Smooth muscle cell (in vitro differentiated cells): ENCODE results near the gene ARHGAP31. TPM values are rescaled to one million over a fixed set of nuclear protein-coding genes. Genes with fewer than 3 reads are reported as not detected.

Experiments
- DNase-seq: peaks from one replicate; lab custom pipeline; 2025; ENCODE audit not compliant: unreplicated experiment; lab: John Stamatoyannopoulos, UW
- H2AFZ ChIP-seq: fragments of 200-600 bp; sonication (generic); 2 replicates; pipeline ENCODE4 v1.6.0; 2016; ENCODE audit warnings: antibody characterized with exemption, low read depth, mild to moderate bottlenecking
- H3F3A ChIP-seq: fragments of 200-600 bp; sonication (generic); 2 replicates; pipeline ENCODE4 v1.6.0; 2017; ENCODE audit warnings: antibody characterized with exemption, low read depth
- H3K27ac ChIP-seq: fragments of 200-600 bp; sonication (generic); 2 replicates; pipeline ENCODE4 v1.5.1; 2016; ENCODE audit warnings: low read depth, mild to moderate bottlenecking
- H3K27me3 ChIP-seq: fragments of 200-600 bp; sonication (generic); 2 replicates; pipeline ENCODE4 v1.6.1; 2016; ENCODE audit warnings: low read depth, mild to moderate bottlenecking
- H3K36me3 ChIP-seq: fragments of 200-600 bp; sonication (generic); 2 replicates; pipeline ENCODE4 v1.5.1; 2016; ENCODE audit warnings: low read depth
- H3K4me1 ChIP-seq: fragments of 200-600 bp; sonication (generic); 2 replicates; pipeline ENCODE4 v1.5.1; 2016; ENCODE audit warnings: low read depth
- H3K4me2 ChIP-seq: fragments of 200-600 bp; sonication (generic); 2 replicates; pipeline ENCODE4 v1.6.0; 2016; ENCODE audit warnings: mild to moderate bottlenecking
- H3K4me3 ChIP-seq: fragments of 200-600 bp; sonication (generic); 2 replicates; pipeline ENCODE4 v1.5.1; 2016; ENCODE audit warnings: mild to moderate bottlenecking
- H3K79me2 ChIP-seq: fragments of 200-600 bp; sonication (generic); 2 replicates; pipeline ENCODE4 v1.6.0; 2016; ENCODE audit warnings: low read depth, mild to moderate bottlenecking
- H3K9ac ChIP-seq: fragments of 200-600 bp; sonication (generic); 2 replicates; pipeline ENCODE4 v1.6.0; 2016; ENCODE audit warnings: low read depth
- H3K9me3 ChIP-seq: fragments of 200-600 bp; sonication (generic); replicated peaks from 2 replicates; pipeline ENCODE4 v1.5.1; 2016; ENCODE audit warnings: low read depth
- H4K20me1 ChIP-seq: fragments of 200-600 bp; sonication (generic); 2 replicates; pipeline ENCODE4 v1.6.0; 2016; ENCODE audit warnings: low read depth
- WGBS: methylation state at CpG from one replicate; pipeline ENCODE4 v1.1.7; 2016; ENCODE audit warnings: low lambda C conversion rate; 5-methylcytosine and 5-hydroxymethylcytosine counted together
- polyA plus RNA-seq: library from polyadenylated mRNA; unstranded; fragments of >200 nt; fragmentation: Nextera tagmentation; extraction: Ambion mirVana; gene quantifications from 2 replicates; pipeline ENCODE4 v1.2.1, GENCODE V29; 2016
- total RNA-seq: library from RNA; depleted of rRNA; stranded (reverse); fragments of >200 nt; gene quantifications from 2 replicates; pipeline ENCODE4 v1.2.3, GENCODE V29; 2014
- TF ChIP-seq, protein P1 (sequence below): fragments of 200-600 bp; sonication (generic); IDR thresholded peaks from 2 replicates; pipeline ENCODE4 v1.5.1; 2017; ENCODE audit warnings: borderline replicate concordance, mild to moderate bottlenecking, antibody characterized with exemption; ENCODE audit not compliant: insufficient read depth, poor library complexity, severe bottlenecking

Gene ARHGAP31
- total and polyA plus RNA-seq, 2 experiments from 2014 or later = 6.1 to 10.9 TPM

DNA sequence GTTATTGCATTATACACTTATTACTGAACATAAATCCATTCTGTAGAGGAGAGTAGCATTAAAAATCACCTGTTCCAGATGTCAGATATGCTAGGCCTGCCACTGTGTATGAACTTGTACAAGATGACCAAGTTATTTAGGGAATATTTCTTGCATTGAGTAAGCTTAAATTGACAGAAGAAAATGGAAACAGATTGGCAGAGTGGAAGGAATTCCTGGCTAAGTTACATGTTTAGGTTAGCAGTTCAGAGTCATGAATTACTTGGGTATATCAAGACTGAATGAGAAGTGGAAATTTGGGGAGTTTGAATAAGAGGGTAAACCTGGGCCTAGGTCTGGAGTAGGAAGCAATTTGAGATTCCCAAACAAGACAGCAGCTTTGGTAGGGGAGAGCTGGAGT is 44.6 kb downstream of the ARHGAP31 start:
- no peaks in the 10 kb centered on the region for H3K9me3 ChIP-seq
- H3K4me1 ChIP-seq = no peaks in the 10 kb centered on the region
- no peak overlapping the region for H3K9ac ChIP-seq
- no peak overlapping the region for H3K27ac ChIP-seq
- no peaks in the 10 kb centered on the region for H3K27me3 ChIP-seq
- DNase-seq = no peak
- H3K79me2 ChIP-seq = peaks cover 6% of the 10 kb centered on the region
- no peak overlapping the region for H3K4me2 ChIP-seq
- H4K20me1 ChIP-seq = no peaks in the 10 kb centered on the region
- no peaks in the 10 kb centered on the region for H3F3A ChIP-seq
- H2AFZ ChIP-seq = no peak overlapping the region
- H3K36me3 ChIP-seq = no peaks in the 10 kb centered on the region
- no peak overlapping the region for H3K4me3 ChIP-seq
- TF ChIP-seq, protein P1, sequence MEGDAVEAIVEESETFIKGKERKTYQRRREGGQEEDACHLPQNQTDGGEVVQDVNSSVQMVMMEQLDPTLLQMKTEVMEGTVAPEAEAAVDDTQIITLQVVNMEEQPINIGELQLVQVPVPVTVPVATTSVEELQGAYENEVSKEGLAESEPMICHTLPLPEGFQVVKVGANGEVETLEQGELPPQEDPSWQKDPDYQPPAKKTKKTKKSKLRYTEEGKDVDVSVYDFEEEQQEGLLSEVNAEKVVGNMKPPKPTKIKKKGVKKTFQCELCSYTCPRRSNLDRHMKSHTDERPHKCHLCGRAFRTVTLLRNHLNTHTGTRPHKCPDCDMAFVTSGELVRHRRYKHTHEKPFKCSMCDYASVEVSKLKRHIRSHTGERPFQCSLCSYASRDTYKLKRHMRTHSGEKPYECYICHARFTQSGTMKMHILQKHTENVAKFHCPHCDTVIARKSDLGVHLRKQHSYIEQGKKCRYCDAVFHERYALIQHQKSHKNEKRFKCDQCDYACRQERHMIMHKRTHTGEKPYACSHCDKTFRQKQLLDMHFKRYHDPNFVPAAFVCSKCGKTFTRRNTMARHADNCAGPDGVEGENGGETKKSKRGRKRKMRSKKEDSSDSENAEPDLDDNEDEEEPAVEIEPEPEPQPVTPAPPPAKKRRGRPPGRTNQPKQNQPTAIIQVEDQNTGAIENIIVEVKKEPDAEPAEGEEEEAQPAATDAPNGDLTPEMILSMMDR = no peak

DNA sequence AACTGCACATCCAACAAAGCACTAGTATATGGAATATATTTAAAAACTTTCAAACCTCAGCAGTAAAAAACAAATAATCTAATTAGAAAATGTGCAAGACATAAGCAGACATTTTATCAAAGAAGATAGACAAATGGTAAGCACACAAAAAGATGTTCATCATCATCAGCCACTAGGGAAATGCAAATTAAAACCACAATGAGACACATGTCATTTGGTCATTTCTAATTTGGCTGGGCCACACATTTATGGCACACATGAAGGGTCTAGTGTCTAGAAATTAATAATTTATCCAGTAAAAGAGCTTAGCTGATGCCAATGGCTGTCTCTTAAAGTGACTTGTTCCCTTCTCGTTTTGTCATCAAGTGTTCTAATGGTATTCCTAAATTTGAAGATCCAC is 45.8 kb downstream of the ARHGAP31 start:
- no peaks in the 10 kb centered on the region for H3K4me1 ChIP-seq
- H2AFZ ChIP-seq = no peak overlapping the region
- no peaks in the 10 kb centered on the region for H3K9me3 ChIP-seq
- H3K9ac ChIP-seq = no peak overlapping the region
- DNase-seq = no peak
- H3K4me3 ChIP-seq = no peak overlapping the region
- TF ChIP-seq, protein P1 = no peak
- H3K79me2 ChIP-seq = peaks cover 6% of the 10 kb centered on the region
- no peaks in the 10 kb centered on the region for H3K36me3 ChIP-seq
- no peaks in the 10 kb centered on the region for H3K27me3 ChIP-seq
- H3K4me2 ChIP-seq = no peak overlapping the region
- 96% methylated on average over 1 of the region's 1 CpG for WGBS
- H3K27ac ChIP-seq = no peak overlapping the region
- no peaks in the 10 kb centered on the region for H4K20me1 ChIP-seq
- H3F3A ChIP-seq = no peaks in the 10 kb centered on the region

- H3F3A ChIP-seq = no peaks in the 10 kb centered on the region
- no peaks in the 10 kb centered on the region for H3K4me1 ChIP-seq
- H3K4me2 ChIP-seq = no peak overlapping the region
- H3K27me3 ChIP-seq = no peaks in the 10 kb centered on the region
- no peaks in the 10 kb centered on the region for H4K20me1 ChIP-seq
- WGBS = 95% methylated on average over 5 of the region's 5 CpGs
- no peaks in the 10 kb centered on the region for H3K9me3 ChIP-seq
- H3K9ac ChIP-seq = no peak overlapping the region
- H3K36me3 ChIP-seq = no peaks in the 10 kb centered on the region
- no peak for DNase-seq
- no peak overlapping the region for H3K4me3 ChIP-seq
- H3K79me2 ChIP-seq = peaks cover 6% of the 10 kb centered on the region
- H3K27ac ChIP-seq = no peak overlapping the region
- TF ChIP-seq, protein P1 = no peak
- H2AFZ ChIP-seq = no peak overlapping the region
Measured at GRCh38 chr3:119340446-119340845, 46.3 kb downstream of the ARHGAP31 start.

GRCh38 chr3:119342176-119342575 is 48.0 kb downstream of the ARHGAP31 start:
- H3K79me2 ChIP-seq = peaks cover 6% of the 10 kb centered on the region

More at GRCh38 chr3:119342176-119342575, 48.0 kb downstream of the ARHGAP31 start:
- H3K4me3 ChIP-seq = no peak overlapping the region
- H3K27ac ChIP-seq = no peak overlapping the region
- TF ChIP-seq, protein P1 = no peak
- no peaks in the 10 kb centered on the region for H3F3A ChIP-seq
- H4K20me1 ChIP-seq = no peaks in the 10 kb centered on the region
- 100% methylated on average over 1 of the region's 1 CpG for WGBS
- H2AFZ ChIP-seq = no peak overlapping the region
- H3K9ac ChIP-seq = no peak overlapping the region
- H3K9me3 ChIP-seq = no peaks in the 10 kb centered on the region
- H3K4me1 ChIP-seq = peaks cover 8% of the 10 kb centered on the region
- no peak for DNase-seq
- H3K36me3 ChIP-seq = no peaks in the 10 kb centered on the region
- no peak overlapping the region for H3K4me2 ChIP-seq
- H3K27me3 ChIP-seq = no peaks in the 10 kb centered on the region
